ENCODE data around the gene LTA. TPM values are rescaled to one million over a fixed set of nuclear protein-coding genes. Genes with fewer than 3 reads are reported as not detected.
"Not testable (repeated sequence)": the region's sequence is repeated elsewhere in the genome, so short reads cannot be mapped to it uniquely, and the experiment has no call there.

Gene LTA
- total RNA-seq, 1 donor from 2014 or later, result 622 TPM

- H3K27ac Mint-ChIP-seq, result peak overlapping the region; percentile 91
- peaks cover 51% of the 10 kb centered on the region for H3K4me1 Mint-ChIP-seq
- DNase-seq, result no peak
- intact Hi-C loops (cut with micrococcal nuclease), result loop anchor here (1.0 to 10.0 kb wide), 8 partner anchors 11 to 317 kb away; partner anchors contain the start of genes BAG6, CLIC1, NEU1 and PRRC2A
- peak overlapping the region; percentile 91 for H3K4me3 Mint-ChIP-seq
- H3K36me3 Mint-ChIP-seq (ENCODE audit: low read depth), result peaks cover 19% of the 10 kb centered on the region
- H3K9me3 Mint-ChIP-seq, result no peaks in the 10 kb centered on the region
- no peaks in the 10 kb centered on the region for H3K27me3 Mint-ChIP-seq
Observed at GRCh38 chr6:31547727-31548543, 24.2 kb upstream of the LTA start.

GRCh38 chr6:31548544-31548873, 23.6 kb upstream of the LTA start:
- intact Hi-C loops (cut with micrococcal nuclease), result loop anchor here (5.0 to 10.0 kb wide), 2 partner anchors 189 to 316 kb away; partner anchors contain the start of genes CLIC1 and NEU1
- peak overlapping the region; percentile 91 for H3K4me3 Mint-ChIP-seq
- H3K27ac Mint-ChIP-seq, result no peak overlapping the region
- peaks cover 48% of the 10 kb centered on the region for H3K4me1 Mint-ChIP-seq
- peaks cover 19% of the 10 kb centered on the region for H3K36me3 Mint-ChIP-seq (ENCODE audit: low read depth)
- no peaks in the 10 kb centered on the region for H3K27me3 Mint-ChIP-seq
- H3K9me3 Mint-ChIP-seq, result no peaks in the 10 kb centered on the region
- no peak for DNase-seq

- Mint-ChIP-seq H3K36me3 (ENCODE audit: low read depth) (peaks cover 26% of the 10 kb centered on the region), H3K4me1 (peaks cover 47% of the 10 kb centered on the region), H3K27ac (peak overlapping the region; percentile 80), H3K4me3 (peak overlapping the region; percentile 57)
- intact Hi-C loops (cut with micrococcal nuclease), result loop anchor here (1.0 kb wide), 2 partner anchors 30 to 47 kb away; no protein-coding TSS in a partner anchor
- H3K9me3 Mint-ChIP-seq, H3K27me3 Mint-ChIP-seq: not testable (repeated sequence)
- DNase-seq, result peak; percentile 91
Observed at GRCh38 chr6:31551371-31551770, 20.7 kb upstream of the LTA start.

GRCh38 chr6:31556307-31556706, 15.8 kb upstream of the LTA start:
- no peak for DNase-seq
- intact Hi-C loops (cut with micrococcal nuclease), result no loop called here
- H3K36me3 Mint-ChIP-seq (ENCODE audit: low read depth), result peaks cover 46% of the 10 kb centered on the region
- H3K9me3 Mint-ChIP-seq, result no peaks in the 10 kb centered on the region
- peaks cover 52% of the 10 kb centered on the region for H3K4me1 Mint-ChIP-seq
- H3K27ac Mint-ChIP-seq, result no peak overlapping the region
- no peak overlapping the region for H3K4me3 Mint-ChIP-seq
- H3K27me3 Mint-ChIP-seq, result peaks cover 2% of the 10 kb centered on the region

- Mint-ChIP-seq H3K27ac (peak overlapping the region; percentile 51), H3K9me3 (peaks cover 4% of the 10 kb centered on the region), H3K27me3 (peaks cover 8% of the 10 kb centered on the region), H3K4me3 (peak overlapping the region; percentile 78), H3K36me3 (ENCODE audit: low read depth) (peaks cover 48% of the 10 kb centered on the region), H3K4me1 (peaks cover 50% of the 10 kb centered on the region)
- intact Hi-C loops (cut with micrococcal nuclease), result loop anchor here (2.0 kb wide), 1 partner anchor 17 kb away; the partner anchor contains the start of gene TNF
- no peak for DNase-seq
Observed at GRCh38 chr6:31557443-31558317, 14.4 kb upstream of the LTA start.

GRCh38 chr6:31558318-31558625, 13.8 kb upstream of the LTA start:
- peaks cover 52% of the 10 kb centered on the region for H3K36me3 Mint-ChIP-seq (ENCODE audit: low read depth)
- H3K27me3 Mint-ChIP-seq, result peaks cover 11% of the 10 kb centered on the region
- intact Hi-C loops (cut with micrococcal nuclease), result loop anchor here (2.0 kb wide), 1 partner anchor 17 kb away; the partner anchor contains the start of gene TNF
- DNase-seq, result peak; percentile 55
- peaks cover 4% of the 10 kb centered on the region for H3K9me3 Mint-ChIP-seq
- H3K4me3 Mint-ChIP-seq, result peak overlapping the region; percentile 78
- H3K27ac Mint-ChIP-seq, result peak overlapping the region; percentile 86
- peaks cover 55% of the 10 kb centered on the region for H3K4me1 Mint-ChIP-seq

GRCh38 chr6:31558631-31559500, 13.2 kb upstream of the LTA start:
- Mint-ChIP-seq H3K9me3 (peaks cover 4% of the 10 kb centered on the region), H3K27ac (peak overlapping the region; percentile 86), H3K27me3 (peaks cover 13% of the 10 kb centered on the region), H3K4me1 (peaks cover 58% of the 10 kb centered on the region), H3K4me3 (peak overlapping the region; percentile 78), H3K36me3 (ENCODE audit: low read depth) (peaks cover 54% of the 10 kb centered on the region)
- intact Hi-C loops (cut with micrococcal nuclease), result loop anchor here (1.0 to 2.0 kb wide), 3 partner anchors 9 to 16 kb away; partner anchors contain the start of genes NFKBIL1 and TNF
- peak; percentile 87 for DNase-seq

GRCh38 chr6:31559606-31559957, 12.5 kb upstream of the LTA start:
- H3K4me1 Mint-ChIP-seq, result peaks cover 59% of the 10 kb centered on the region
- no peak for DNase-seq
- peak overlapping the region; percentile 78 for H3K4me3 Mint-ChIP-seq
- peaks cover 14% of the 10 kb centered on the region for H3K27me3 Mint-ChIP-seq
- H3K9me3 Mint-ChIP-seq, result peaks cover 4% of the 10 kb centered on the region
- H3K36me3 Mint-ChIP-seq (ENCODE audit: low read depth), result peaks cover 53% of the 10 kb centered on the region
- intact Hi-C loops (cut with micrococcal nuclease), result loop anchor here (1.0 to 2.0 kb wide), 3 partner anchors 9 to 15 kb away; partner anchors contain the start of genes NFKBIL1 and TNF
- H3K27ac Mint-ChIP-seq, result peak overlapping the region; percentile 86

- intact Hi-C loops (cut with micrococcal nuclease), result loop anchor here (1.0 to 2.0 kb wide), 3 partner anchors 8 to 15 kb away; partner anchors contain the start of genes NFKBIL1 and TNF
- peak; percentile 85 for DNase-seq
- peaks cover 60% of the 10 kb centered on the region for H3K4me1 Mint-ChIP-seq
- peaks cover 4% of the 10 kb centered on the region for H3K9me3 Mint-ChIP-seq
- peak overlapping the region; percentile 86 for H3K27ac Mint-ChIP-seq
- H3K4me3 Mint-ChIP-seq, result peak overlapping the region; percentile 78
- H3K36me3 Mint-ChIP-seq (ENCODE audit: low read depth), result peaks cover 55% of the 10 kb centered on the region
- peaks cover 19% of the 10 kb centered on the region for H3K27me3 Mint-ChIP-seq
Observed at GRCh38 chr6:31559958-31560696, 12.0 kb upstream of the LTA start.

GRCh38 chr6:31560697-31561058, 11.4 kb upstream of the LTA start:
- no peak for DNase-seq
- H3K9me3 Mint-ChIP-seq, result peaks cover 4% of the 10 kb centered on the region
- H3K4me1 Mint-ChIP-seq, result peaks cover 63% of the 10 kb centered on the region
- intact Hi-C loops (cut with micrococcal nuclease), result no loop called here
- peak overlapping the region; percentile 78 for H3K4me3 Mint-ChIP-seq
- H3K27me3 Mint-ChIP-seq, result peaks cover 23% of the 10 kb centered on the region
- H3K27ac Mint-ChIP-seq, result peak overlapping the region; percentile 86
- H3K36me3 Mint-ChIP-seq (ENCODE audit: low read depth), result peaks cover 58% of the 10 kb centered on the region

GRCh38 chr6:31567531-31568370, 4.3 kb upstream of the LTA start:
- DNase-seq, result peak; percentile 76
- Mint-ChIP-seq H3K4me3 (peak overlapping the region; percentile 68), H3K9me3 (no peaks in the 10 kb centered on the region), H3K36me3 (ENCODE audit: low read depth) (peaks cover 21% of the 10 kb centered on the region), H3K4me1 (peaks cover 63% of the 10 kb centered on the region), H3K27ac (peak overlapping the region; percentile 68), H3K27me3 (peaks cover 17% of the 10 kb centered on the region)
- intact Hi-C loops (cut with micrococcal nuclease), result loop anchor here (1.0 kb wide), 1 partner anchor 8 kb away; no protein-coding TSS in a partner anchor

GRCh38 chr6:31568537-31568961, 3.5 kb upstream of the LTA start:
- Mint-ChIP-seq H3K36me3 (ENCODE audit: low read depth) (peaks cover 25% of the 10 kb centered on the region), H3K27ac (peak overlapping the region; percentile 68), H3K9me3 (no peaks in the 10 kb centered on the region), H3K4me3 (peak overlapping the region; percentile 68), H3K4me1 (peaks cover 66% of the 10 kb centered on the region), H3K27me3 (peaks cover 14% of the 10 kb centered on the region)
- DNase-seq, result peak; percentile 93
- intact Hi-C loops (cut with micrococcal nuclease), result loop anchor here (1.0 kb wide), 1 partner anchor 9 kb away; no protein-coding TSS in a partner anchor
